WI38 (cell line): ENCODE results near the gene PRR22.

Experiments used
- H3K4me3 ChIP-seq: 2 replicates; pipeline ENCODE4 v1.5.1; 2011; ENCODE audit warnings: low read depth, mild to moderate bottlenecking, control low read depth, low read length
- TF ChIP-seq, protein P1 (sequence below): IDR thresholded peaks from 2 replicates; pipeline ENCODE4 v1.5.1; 2012; ENCODE audit warnings: low read depth, mild to moderate bottlenecking, control low read depth, low read length

PRR22 gene

DNA sequence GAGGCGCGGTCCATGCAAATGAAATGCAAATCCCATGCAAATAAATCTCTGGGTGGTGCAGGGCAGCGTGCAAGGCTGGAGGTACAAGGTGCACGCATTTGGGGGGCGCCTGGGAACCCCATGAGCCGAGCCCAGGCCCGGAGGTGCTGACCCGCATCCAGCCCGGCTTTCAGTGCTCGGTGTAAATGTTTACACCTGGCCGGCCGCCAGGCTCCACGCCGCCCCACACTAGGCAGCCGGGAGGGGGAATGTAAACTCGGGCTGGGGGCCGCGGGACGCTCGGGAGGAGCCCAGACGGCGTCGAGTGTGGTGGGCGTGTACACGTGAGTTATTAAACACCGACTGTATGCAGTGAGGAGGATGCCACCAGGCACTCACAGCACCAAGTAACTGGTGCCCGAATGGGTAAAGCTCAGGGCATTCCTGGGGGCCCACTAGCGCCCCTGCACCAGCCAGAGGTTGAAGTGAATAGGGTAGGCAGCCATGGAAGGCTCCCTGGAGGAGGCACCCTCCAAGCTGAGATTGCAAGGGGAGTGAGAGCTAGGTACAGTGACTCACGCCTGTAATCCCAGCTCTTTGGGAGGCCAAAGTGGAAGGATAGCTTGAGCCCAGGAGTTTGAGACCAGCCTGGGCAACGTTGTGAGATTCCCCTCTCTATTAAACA, 37.8 kb upstream of the PRR22 start:
- TF ChIP-seq, protein P1, sequence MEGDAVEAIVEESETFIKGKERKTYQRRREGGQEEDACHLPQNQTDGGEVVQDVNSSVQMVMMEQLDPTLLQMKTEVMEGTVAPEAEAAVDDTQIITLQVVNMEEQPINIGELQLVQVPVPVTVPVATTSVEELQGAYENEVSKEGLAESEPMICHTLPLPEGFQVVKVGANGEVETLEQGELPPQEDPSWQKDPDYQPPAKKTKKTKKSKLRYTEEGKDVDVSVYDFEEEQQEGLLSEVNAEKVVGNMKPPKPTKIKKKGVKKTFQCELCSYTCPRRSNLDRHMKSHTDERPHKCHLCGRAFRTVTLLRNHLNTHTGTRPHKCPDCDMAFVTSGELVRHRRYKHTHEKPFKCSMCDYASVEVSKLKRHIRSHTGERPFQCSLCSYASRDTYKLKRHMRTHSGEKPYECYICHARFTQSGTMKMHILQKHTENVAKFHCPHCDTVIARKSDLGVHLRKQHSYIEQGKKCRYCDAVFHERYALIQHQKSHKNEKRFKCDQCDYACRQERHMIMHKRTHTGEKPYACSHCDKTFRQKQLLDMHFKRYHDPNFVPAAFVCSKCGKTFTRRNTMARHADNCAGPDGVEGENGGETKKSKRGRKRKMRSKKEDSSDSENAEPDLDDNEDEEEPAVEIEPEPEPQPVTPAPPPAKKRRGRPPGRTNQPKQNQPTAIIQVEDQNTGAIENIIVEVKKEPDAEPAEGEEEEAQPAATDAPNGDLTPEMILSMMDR: no peak
- no peak overlapping the region for H3K4me3 ChIP-seq

DNA sequence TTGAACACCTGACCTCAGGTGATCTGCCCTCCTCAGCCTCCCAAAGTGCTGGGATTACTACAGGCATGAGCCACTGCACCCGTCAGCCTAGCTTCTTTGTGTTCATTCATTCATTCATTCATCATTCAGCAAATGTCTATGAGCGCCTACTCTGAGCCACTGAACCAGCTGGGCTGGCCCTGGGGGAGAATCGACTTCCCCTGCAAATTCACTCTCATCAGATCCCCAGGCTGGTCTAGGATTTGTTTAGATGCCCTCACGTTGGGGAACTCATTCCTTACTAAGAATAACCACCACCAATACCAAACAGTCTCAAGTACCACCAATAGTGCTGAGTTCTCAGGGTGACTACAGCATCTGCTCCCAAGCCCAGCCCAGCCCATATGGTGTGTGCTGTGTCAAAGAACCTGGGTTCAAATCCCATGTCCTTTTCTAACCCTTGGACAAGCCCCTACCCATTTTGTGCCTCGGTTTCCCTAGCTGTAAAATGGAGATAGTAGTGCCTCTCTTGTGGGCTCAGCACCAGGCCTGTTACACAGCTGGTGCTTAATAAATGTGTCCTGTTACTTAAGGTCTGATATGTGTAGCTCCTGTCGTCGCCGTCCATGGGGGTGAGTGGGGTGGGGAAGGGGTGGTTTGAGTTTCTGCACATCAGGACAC, 37.1 kb upstream of the PRR22 start:
- no peak overlapping the region for H3K4me3 ChIP-seq

DNA sequence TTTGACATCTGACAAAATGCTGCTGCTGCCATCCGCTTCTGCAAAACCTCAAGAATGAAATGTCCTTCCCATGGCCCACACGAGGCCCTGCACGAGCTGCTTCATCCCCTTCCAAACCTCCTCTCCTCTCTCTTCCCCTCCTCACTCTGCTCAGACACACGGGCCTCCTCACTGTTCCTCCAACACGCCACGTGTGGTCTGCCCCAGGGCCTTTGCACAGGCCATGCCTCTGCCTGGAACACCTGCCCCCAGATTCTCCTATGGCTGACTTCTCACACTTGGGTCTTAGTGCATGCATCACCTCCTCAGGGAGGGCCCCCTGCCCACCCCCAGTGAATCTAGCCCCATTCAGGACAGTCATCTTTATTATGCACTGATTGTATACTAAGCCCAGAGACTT, 36.2 kb upstream of the PRR22 start:
- H3K4me3 ChIP-seq: no peak overlapping the region
- TF ChIP-seq, protein P1: no peak

More for the DNA sequence above, 37.1 kb upstream of the PRR22 start:
- TF ChIP-seq, protein P1: no peak

DNA sequence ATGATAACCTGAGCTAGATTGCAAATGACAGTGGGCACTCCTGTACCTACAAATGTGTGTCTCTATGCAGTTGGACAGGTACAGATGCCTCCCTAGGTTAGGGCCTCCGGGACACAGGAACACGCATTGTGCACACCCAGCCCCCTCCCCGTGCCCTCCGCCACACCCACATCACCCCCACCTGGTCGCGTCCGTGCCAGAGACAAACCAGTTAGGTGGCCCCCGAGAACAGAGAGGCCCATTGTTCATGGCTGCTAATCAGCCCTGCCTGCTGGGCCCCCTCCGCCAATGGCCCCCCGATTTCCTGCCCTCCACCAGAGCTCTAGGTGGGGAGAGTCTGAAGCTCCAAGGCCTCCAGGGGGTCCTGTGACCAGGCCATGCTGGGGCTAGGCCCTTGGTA, 34.0 kb upstream of the PRR22 start:
- TF ChIP-seq, protein P1: no peak
- H3K4me3 ChIP-seq: no peak overlapping the region

DNA sequence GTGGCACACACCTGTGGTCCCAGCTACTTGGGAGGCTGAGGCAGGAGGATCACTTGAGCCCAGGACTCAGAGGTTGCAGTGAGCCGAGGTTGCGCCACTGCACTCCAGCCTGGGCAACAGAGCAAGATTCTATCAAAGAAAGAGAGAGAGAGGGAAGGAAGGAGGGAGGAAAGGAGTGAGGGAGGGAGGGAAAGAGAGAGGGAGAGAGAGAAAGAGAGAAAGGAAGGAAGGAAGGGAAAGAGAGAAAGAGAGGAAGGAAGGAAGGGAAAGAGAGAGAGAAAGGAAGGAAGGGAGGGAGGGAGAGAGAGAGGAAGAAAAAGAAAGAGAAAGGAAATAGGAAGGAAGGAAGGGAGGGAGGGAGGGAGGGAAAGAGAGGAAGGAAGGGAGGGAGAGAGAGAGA, 32.7 kb upstream of the PRR22 start:
- TF ChIP-seq, protein P1: no peak
- H3K4me3 ChIP-seq: no peak overlapping the region

DNA sequence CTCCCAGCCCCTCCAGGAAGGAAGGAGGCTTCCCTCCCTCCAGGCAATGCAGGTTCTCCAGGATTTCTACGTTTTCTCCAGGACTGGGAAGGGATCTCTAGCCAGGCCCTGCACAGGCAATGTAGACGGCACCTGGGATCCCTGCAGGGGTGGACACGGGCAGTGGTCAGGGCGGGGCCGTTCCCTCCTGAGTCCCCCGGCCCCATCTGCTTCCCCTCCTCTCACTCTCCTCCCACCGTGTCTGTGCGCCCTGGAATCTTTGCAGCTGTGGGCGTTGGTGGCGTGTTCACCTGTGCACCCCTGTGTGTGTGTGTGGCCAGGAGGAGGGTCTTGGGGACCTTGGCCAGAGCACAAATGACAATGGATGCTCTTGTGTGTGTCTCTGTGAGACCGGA, 30.3 kb upstream of the PRR22 start:
- TF ChIP-seq, protein P1: no peak
- H3K4me3 ChIP-seq: no peak overlapping the region

DNA sequence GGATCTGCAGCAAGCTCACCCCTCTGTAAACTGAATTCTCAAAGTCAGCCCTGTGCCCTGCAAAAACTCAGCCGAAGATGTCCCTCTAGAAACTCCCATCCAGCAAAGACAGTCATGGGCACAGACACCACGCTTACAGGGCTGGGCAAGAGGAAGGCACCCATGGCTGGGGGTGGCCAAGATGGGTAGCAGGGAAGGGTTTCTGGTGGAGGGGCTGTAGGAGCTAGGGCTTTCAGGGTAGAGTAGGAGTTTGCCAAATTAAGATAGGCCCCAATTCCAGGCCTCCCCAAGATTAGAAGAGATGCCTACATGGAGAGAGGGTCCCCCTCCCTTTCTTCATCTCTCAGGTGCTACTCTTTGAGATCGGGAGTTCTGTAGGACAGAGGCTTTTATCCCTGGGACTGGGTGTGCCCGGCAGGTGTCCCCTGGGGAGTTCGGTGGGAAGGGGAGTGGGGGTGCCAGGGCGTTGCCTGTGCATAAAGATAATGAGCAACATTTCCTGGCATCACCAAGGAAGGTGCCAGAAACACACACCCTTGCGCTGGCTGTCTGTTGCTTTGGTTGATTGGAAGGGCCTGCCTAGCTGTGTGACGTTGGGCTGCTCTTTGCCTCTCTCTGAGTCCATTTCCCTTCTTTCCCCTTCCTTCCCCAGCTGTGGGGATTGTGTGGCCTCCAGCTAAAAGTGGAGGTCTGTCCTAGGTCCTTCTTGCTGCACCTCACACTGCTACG, 29.7 kb upstream of the PRR22 start:
- no peak overlapping the region for H3K4me3 ChIP-seq
- TF ChIP-seq, protein P1: no peak
